ENCODE data around the gene SPATA17. TPM values are rescaled to one million over a fixed set of nuclear protein-coding genes. Genes with fewer than 3 reads are reported as not detected.

SPATA17 gene
- polyA plus RNA-seq, 1 experiment = 0.69 TPM

- CTCF ChIA-PET = interaction anchor here (1.8 kb wide), 1 partner anchor 11 kb away, joined by 5 read pairs; no protein-coding TSS in a partner anchor
- TF ChIP-seq, protein P1, sequence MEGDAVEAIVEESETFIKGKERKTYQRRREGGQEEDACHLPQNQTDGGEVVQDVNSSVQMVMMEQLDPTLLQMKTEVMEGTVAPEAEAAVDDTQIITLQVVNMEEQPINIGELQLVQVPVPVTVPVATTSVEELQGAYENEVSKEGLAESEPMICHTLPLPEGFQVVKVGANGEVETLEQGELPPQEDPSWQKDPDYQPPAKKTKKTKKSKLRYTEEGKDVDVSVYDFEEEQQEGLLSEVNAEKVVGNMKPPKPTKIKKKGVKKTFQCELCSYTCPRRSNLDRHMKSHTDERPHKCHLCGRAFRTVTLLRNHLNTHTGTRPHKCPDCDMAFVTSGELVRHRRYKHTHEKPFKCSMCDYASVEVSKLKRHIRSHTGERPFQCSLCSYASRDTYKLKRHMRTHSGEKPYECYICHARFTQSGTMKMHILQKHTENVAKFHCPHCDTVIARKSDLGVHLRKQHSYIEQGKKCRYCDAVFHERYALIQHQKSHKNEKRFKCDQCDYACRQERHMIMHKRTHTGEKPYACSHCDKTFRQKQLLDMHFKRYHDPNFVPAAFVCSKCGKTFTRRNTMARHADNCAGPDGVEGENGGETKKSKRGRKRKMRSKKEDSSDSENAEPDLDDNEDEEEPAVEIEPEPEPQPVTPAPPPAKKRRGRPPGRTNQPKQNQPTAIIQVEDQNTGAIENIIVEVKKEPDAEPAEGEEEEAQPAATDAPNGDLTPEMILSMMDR (IDR thresholded peaks at IDR 0.05; ENCODE audit: low read depth, low read length) = no peak
- no peak for DNase-seq (ENCODE audit: low read depth, low spot score)
Measured at GRCh38 chr1:217620814-217621213, 10.3 kb upstream of the SPATA17 start.

DNA sequence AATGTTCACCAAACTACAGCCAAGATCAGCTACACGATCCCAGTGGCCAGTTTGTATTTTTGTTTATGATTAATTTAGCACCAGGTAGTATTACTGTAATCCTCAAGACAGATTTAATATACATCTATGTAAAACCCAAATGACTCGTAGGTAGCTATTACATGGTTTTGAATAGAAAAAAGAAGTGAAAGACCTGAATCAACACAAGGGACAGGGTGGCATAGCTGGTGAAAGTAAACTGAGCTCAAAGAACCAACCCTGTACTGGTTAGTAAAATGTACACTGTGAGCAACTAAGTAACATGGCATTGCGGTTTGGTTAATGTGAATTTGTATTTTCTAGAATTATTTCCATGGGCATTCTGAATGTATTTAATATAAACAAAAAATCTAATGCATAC is 9.1 kb upstream of the SPATA17 start:
- ChIA-PET CTCF (interaction anchor here (0.7 kb wide), 1 partner anchor 39 kb away, joined by 3 read pairs; no protein-coding TSS in a partner anchor), POLR2A (interaction anchor here (1.2 kb wide), 1 partner anchor 9 kb away, joined by 3 read pairs; the partner anchor contains the start of genes GPATCH2 and SPATA17)
- Histone ChIP-seq H3K27ac (ENCODE audit: low read depth, low read length) (no peak overlapping the region), H3K9me3 (ENCODE audit: control insufficient read depth, insufficient read depth, low read length) (no peaks in the 10 kb centered on the region), H3K27me3 (ENCODE audit: control insufficient read depth, insufficient read depth, low read length) (no peaks in the 10 kb centered on the region), H3K4me3 (ENCODE audit: low read depth, low read length) (no peak overlapping the region)
- TF ChIP-seq, protein P1 (IDR thresholded peaks at IDR 0.05; ENCODE audit: low read depth, low read length) = no peak
- DNase-seq (ENCODE audit: low read depth, low spot score) = no peak

More at GRCh38 chr1:217620814-217621213, 10.3 kb upstream of the SPATA17 start:
- no peaks in the 10 kb centered on the region for H3K9me3 ChIP-seq (ENCODE audit: control insufficient read depth, insufficient read depth, low read length)
- no peak overlapping the region for H3K4me3 ChIP-seq (ENCODE audit: low read depth, low read length)
- H3K27me3 ChIP-seq (ENCODE audit: control insufficient read depth, insufficient read depth, low read length) = no peaks in the 10 kb centered on the region
- POLR2A ChIA-PET = interaction anchor here (1.2 kb wide), 1 partner anchor 10 kb away, joined by 3 read pairs; the partner anchor contains the start of genes GPATCH2 and SPATA17
- H3K27ac ChIP-seq (ENCODE audit: low read depth, low read length) = no peak overlapping the region

GRCh38 chr1:217626321-217626720 is 4.8 kb upstream of the SPATA17 start:
- POLR2A ChIA-PET = no interaction called here
- CTCF ChIA-PET = no interaction called here
- TF ChIP-seq, protein P1 (IDR thresholded peaks at IDR 0.05; ENCODE audit: low read depth, low read length) = no peak
- Histone ChIP-seq H3K27ac (ENCODE audit: low read depth, low read length) (no peak overlapping the region), H3K4me3 (ENCODE audit: low read depth, low read length) (no peak overlapping the region), H3K27me3 (ENCODE audit: control insufficient read depth, insufficient read depth, low read length) (no peaks in the 10 kb centered on the region), H3K9me3 (ENCODE audit: control insufficient read depth, insufficient read depth, low read length) (no peaks in the 10 kb centered on the region)
- DNase-seq (ENCODE audit: low read depth, low spot score) = no peak

- DNase-seq (ENCODE audit: low read depth, low spot score) = no peak
- Histone ChIP-seq H3K9me3 (ENCODE audit: control insufficient read depth, insufficient read depth, low read length) (no peaks in the 10 kb centered on the region), H3K4me3 (ENCODE audit: low read depth, low read length) (no peak overlapping the region), H3K27me3 (ENCODE audit: control insufficient read depth, insufficient read depth, low read length) (no peaks in the 10 kb centered on the region), H3K27ac (ENCODE audit: low read depth, low read length) (no peak overlapping the region)
- ChIA-PET POLR2A (no interaction called here), CTCF (interaction anchor here (0.7 kb wide), 1 partner anchor 14 kb away, joined by 4 read pairs; no protein-coding TSS in a partner anchor)
- TF ChIP-seq, protein P1 (IDR thresholded peaks at IDR 0.05; ENCODE audit: low read depth, low read length) = no peak
Measured at GRCh38 chr1:217627431-217627830, 3.7 kb upstream of the SPATA17 start.

- H3K4me3 ChIP-seq (ENCODE audit: low read depth, low read length) = no peak overlapping the region
- DNase-seq (ENCODE audit: low read depth, low spot score) = no peak
- H3K9me3 ChIP-seq (ENCODE audit: control insufficient read depth, insufficient read depth, low read length) = no peaks in the 10 kb centered on the region
- ChIA-PET POLR2A (no interaction called here), CTCF (no interaction called here)
- no peaks in the 10 kb centered on the region for H3K27me3 ChIP-seq (ENCODE audit: control insufficient read depth, insufficient read depth, low read length)
- H3K27ac ChIP-seq (ENCODE audit: low read depth, low read length) = no peak overlapping the region
- TF ChIP-seq, protein P1 (IDR thresholded peaks at IDR 0.05; ENCODE audit: low read depth, low read length) = no peak
Measured at GRCh38 chr1:217642455-217642854, 11.3 kb downstream of the SPATA17 start.
